Upper lobe of right lung (tissue), 1 donor: Measurements from ENCODE around the gene DNAH10. TPM values are rescaled to one million over a fixed set of nuclear protein-coding genes. Genes with fewer than 3 reads are reported as not detected.

Experiments used
- ATAC-seq: fragments of 200-7000 bp; cut with Tn5 transposase; one replicate; pipeline ENCODE4 v1.9.1; 2020; ENCODE audit warnings: mild to moderate bottlenecking, moderate library complexity
- DNase-seq: peaks from one replicate; pipeline ENCODE4 v3.0.0-alpha.2; 2020
- H3K27ac ChIP-seq: fragments of 200-600 bp; one replicate; pipeline ENCODE4 v1.8.0; 2022
- H3K27me3 ChIP-seq: fragments of 200-600 bp; one replicate; pipeline ENCODE4 v1.8.0; 2022; ENCODE audit warnings: mild to moderate bottlenecking
- H3K36me3 ChIP-seq: fragments of 200-600 bp; one replicate; pipeline ENCODE4 v1.8.0; 2022
- H3K4me1 ChIP-seq: fragments of 200-600 bp; one replicate; pipeline ENCODE4 v1.8.0; 2022
- H3K4me3 ChIP-seq: fragments of 200-600 bp; one replicate; pipeline ENCODE4 v1.8.0; 2022; ENCODE audit warnings: mild to moderate bottlenecking
- H3K9me3 ChIP-seq: fragments of 200-600 bp; one replicate; pipeline ENCODE4 v1.8.0; 2022
- intact Hi-C: fragments of 100-400 bp; cut with DNase I; formaldehyde crosslinking; loops from one replicate; pipeline ENCODE4 v1.11.0; 2022
- total RNA-seq: library from RNA; stranded (reverse); fragmentation: NEBNext Ultra II Directional; extraction: Animal tissue kit (Norgen Biotek cat#: 25700); gene quantifications from one replicate; pipeline ENCODE4 v1.2.1, GENCODE V29; 2021
- TF ChIP-seq, protein P1 (sequence below): fragments of 200-600 bp; IDR thresholded peaks from one replicate; pipeline ENCODE4 v1.8.0; 2022; ENCODE audit warnings: antibody characterized with exemption
- donor health status: DM: no; HTN: yes; CAD: no; lungs with severe emphysema.

The DNAH10 gene
- total RNA-seq, 1 donor from 2014 or later: 0.23 TPM

DNA sequence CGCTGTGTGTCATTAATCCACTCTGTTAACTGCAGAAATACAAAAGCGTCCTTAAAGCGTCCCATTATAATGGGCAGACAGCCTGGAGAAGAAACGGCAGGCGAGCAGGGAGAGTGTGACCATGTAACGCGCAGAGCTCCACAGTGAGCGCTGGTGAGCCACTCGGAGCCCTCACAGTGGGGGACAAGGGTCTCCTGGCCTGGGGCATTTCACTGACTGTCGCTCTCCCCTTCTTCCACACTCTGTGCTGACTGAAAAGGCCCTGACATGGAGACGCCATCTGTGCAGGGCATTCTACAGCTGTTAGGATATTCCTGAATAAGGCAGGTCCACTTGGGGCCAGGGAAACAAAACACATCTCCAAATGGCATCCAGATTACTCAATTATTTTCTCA, 186.3 kb downstream of the DNAH10 start:
- Histone ChIP-seq H3K9me3 (no peaks in the 10 kb centered on the region), H3K4me1 (peaks cover 19% of the 10 kb centered on the region), H3K36me3 (peaks cover 13% of the 10 kb centered on the region), H3K4me3 (no peak overlapping the region), H3K27me3 (no peaks in the 10 kb centered on the region), H3K27ac (no peak overlapping the region)
- no peak for ATAC-seq
- TF ChIP-seq, protein P1, sequence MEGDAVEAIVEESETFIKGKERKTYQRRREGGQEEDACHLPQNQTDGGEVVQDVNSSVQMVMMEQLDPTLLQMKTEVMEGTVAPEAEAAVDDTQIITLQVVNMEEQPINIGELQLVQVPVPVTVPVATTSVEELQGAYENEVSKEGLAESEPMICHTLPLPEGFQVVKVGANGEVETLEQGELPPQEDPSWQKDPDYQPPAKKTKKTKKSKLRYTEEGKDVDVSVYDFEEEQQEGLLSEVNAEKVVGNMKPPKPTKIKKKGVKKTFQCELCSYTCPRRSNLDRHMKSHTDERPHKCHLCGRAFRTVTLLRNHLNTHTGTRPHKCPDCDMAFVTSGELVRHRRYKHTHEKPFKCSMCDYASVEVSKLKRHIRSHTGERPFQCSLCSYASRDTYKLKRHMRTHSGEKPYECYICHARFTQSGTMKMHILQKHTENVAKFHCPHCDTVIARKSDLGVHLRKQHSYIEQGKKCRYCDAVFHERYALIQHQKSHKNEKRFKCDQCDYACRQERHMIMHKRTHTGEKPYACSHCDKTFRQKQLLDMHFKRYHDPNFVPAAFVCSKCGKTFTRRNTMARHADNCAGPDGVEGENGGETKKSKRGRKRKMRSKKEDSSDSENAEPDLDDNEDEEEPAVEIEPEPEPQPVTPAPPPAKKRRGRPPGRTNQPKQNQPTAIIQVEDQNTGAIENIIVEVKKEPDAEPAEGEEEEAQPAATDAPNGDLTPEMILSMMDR: no peak
- DNase-seq: no peak
- intact Hi-C loops: no loop called here

DNA sequence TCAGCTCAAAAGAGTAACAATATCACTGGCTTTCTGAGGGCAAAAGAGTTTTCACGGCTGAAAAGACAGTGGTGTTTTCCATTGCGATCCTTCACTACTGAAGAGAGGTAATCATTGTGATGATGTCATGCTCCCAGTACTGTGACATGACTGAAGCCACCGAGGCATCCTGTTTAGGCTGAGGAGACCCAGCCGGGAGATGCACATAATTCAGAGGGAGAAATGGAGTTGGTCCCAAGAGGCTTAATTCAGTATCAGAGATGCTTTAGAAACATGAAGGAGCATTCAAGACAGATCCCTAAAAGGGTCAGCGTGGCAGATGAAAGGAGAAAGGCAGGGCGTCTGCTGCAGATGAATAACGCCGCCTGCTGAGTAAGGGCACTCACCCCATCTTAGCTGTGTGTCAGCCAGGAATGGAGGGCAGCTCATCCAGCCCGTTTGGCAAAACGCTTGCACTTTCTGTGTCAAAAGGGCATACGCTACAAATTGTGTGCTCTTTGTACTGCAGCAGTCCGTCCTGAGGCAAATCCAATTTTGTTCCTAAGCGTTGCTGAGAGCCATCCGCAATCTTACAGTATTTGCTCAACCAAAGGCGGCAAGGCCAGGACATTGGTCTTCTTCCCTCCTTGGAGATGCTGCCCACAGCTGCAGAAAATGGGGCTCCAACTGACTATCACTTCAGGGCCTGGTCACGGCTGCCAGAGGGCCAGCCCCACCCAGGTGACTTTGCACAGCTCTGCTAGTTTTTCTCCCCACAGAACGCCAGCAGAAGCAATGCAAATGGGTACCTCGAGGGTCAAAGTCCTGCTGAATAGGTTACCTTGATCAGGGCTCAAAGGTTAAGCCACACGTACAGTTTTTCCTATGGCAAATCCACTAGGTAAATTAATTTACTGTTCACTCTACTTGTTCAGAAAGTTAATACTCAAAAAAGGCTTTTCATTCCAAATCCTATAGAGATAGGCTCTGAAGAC, 187.0 kb downstream of the DNAH10 start:
- no peaks in the 10 kb centered on the region for H3K9me3 ChIP-seq
- H3K4me1 ChIP-seq: peaks cover 19% of the 10 kb centered on the region
- H3K27me3 ChIP-seq: no peaks in the 10 kb centered on the region
- intact Hi-C loops: no loop called here
- TF ChIP-seq, protein P1: no peak
- H3K27ac ChIP-seq: no peak overlapping the region
- H3K4me3 ChIP-seq: no peak overlapping the region
- DNase-seq (no peak), ATAC-seq (no peak)
- peaks cover 12% of the 10 kb centered on the region for H3K36me3 ChIP-seq

DNA sequence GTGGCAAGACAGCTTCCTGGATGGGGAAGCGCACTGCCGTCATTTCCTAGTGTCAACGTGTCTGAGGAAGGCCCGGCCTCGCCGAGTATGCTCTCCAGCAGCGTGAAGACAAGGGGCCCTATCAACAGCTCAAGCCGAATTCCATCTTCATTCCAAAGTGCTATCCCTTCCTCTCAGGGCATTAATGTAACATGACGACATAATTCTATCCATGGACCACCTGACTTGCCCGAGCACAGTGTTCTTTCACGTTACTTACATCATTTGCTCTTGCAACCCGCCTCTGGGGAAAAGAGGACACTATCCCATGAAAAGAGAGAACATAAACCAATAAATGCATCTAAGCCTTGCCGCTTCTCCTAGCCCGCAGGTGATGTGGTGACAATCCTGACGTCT, 187.7 kb downstream of the DNAH10 start:
- no peak overlapping the region for H3K27ac ChIP-seq
- intact Hi-C loops: no loop called here

DNA sequence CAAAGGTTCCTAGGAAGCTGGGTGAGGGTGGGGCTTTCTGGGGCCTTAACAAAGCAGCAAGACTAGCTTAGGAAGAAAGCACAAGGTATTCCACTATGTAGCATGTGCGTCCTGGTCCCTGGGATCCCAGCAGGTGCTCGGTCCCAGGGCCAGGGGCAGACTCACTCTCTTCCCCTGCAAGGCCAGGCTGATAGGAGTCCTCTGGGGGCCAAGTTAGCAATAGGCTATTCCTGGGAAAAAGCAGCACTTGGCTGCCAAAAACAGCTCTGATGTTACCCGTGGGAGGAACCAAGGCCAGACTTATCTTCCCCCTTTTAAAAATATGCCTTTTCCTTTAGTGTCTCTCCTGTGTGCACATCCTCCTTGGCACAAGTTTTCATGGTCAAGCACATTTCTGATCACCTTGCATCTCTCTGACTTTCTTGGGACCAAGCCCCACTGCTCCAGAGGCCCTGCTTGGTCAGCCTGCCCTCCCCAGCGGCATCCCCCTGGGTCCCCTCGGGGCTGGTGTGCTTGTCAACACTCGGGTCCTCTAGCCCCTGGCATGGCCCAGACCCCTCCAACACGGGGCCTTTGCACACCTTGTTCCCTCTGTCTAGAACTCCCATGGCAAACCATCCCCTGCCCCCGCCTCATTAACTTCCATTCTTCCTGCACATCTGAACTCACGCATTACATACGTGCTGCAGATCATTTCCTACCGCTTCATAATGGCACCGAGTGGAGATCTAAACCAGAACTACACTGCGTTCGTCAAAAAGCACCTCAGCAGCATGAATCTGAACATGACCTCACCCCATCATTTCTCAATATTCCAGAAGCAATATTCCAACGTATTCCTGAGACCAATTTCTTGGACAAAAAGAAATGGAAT, 188.6 kb downstream of the DNAH10 start:
- no peak for DNase-seq
- no peaks in the 10 kb centered on the region for H3K36me3 ChIP-seq
- TF ChIP-seq, protein P1: no peak

More for the DNA sequence above, 187.7 kb downstream of the DNAH10 start:
- Histone ChIP-seq H3K27me3 (no peaks in the 10 kb centered on the region), H3K4me3 (no peak overlapping the region), H3K36me3 (peaks cover 7% of the 10 kb centered on the region), H3K4me1 (peaks cover 19% of the 10 kb centered on the region), H3K9me3 (no peaks in the 10 kb centered on the region)
- no peak for DNase-seq
- TF ChIP-seq, protein P1: no peak
- ATAC-seq: no peak

DNA sequence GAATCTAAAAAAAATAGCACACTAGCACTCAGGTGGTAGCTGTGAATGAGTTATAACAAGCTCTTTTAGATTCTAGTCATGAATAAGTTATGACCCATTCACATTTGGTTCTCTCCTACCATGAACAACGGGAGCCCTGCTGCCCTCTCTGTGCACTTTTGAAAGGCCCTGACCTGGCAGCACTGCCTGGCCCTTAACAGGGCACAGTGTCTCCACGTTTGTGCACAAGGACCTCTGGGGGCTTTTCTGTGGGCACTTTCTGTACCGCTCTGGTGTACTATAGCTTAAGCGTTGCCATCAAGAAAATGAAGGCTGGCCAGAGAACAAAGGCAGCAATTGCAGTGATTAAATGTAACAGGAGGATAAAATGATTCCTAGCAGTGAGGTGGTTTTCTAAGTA, 189.4 kb downstream of the DNAH10 start:
- Histone ChIP-seq H3K4me3 (no peak overlapping the region), H3K9me3 (no peaks in the 10 kb centered on the region), H3K36me3 (no peaks in the 10 kb centered on the region), H3K27ac (peak overlapping the region; percentile 0), H3K27me3 (no peaks in the 10 kb centered on the region), H3K4me1 (peaks cover 13% of the 10 kb centered on the region)
- no peak for ATAC-seq
- intact Hi-C loops: no loop called here
- TF ChIP-seq, protein P1: no peak
- no peak for DNase-seq

More for the DNA sequence above, 188.6 kb downstream of the DNAH10 start:
- H3K4me1 ChIP-seq: peaks cover 19% of the 10 kb centered on the region
- no peaks in the 10 kb centered on the region for H3K9me3 ChIP-seq
- H3K27ac ChIP-seq: no peak overlapping the region
- H3K4me3 ChIP-seq: no peak overlapping the region
- intact Hi-C loops: no loop called here
- no peaks in the 10 kb centered on the region for H3K27me3 ChIP-seq
- no peak for ATAC-seq
